ENCODE measurements around the gene RAD51B. TPM values are rescaled to one million over a fixed set of nuclear protein-coding genes. Genes with fewer than 3 reads are reported as not detected.

RAD51B gene
- total RNA-seq, 2 donors from 2014 or later, result 9.3 to 12.1 TPM

DNA sequence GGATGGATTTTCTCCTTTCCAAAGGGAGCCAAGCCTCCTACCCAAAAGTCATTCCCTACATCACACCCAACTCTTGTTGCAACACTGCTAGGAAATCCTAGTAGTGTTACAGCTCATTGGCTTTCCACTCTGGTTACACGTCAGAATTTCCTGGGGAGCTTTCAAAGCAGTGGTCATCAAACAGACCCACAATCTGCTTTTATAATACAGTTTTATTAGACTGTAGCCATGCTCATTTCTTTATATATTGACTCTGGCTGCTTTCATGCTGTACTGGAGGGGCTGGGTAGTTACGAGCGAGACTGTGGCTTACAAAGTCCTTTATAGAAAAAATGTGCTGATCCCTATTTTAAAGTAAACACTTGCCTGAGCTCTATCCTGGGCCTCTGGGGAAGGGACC is 37.5 kb upstream of the RAD51B start:
- TF ChIP-seq, protein P1, sequence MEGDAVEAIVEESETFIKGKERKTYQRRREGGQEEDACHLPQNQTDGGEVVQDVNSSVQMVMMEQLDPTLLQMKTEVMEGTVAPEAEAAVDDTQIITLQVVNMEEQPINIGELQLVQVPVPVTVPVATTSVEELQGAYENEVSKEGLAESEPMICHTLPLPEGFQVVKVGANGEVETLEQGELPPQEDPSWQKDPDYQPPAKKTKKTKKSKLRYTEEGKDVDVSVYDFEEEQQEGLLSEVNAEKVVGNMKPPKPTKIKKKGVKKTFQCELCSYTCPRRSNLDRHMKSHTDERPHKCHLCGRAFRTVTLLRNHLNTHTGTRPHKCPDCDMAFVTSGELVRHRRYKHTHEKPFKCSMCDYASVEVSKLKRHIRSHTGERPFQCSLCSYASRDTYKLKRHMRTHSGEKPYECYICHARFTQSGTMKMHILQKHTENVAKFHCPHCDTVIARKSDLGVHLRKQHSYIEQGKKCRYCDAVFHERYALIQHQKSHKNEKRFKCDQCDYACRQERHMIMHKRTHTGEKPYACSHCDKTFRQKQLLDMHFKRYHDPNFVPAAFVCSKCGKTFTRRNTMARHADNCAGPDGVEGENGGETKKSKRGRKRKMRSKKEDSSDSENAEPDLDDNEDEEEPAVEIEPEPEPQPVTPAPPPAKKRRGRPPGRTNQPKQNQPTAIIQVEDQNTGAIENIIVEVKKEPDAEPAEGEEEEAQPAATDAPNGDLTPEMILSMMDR (IDR thresholded peaks at IDR 0.05), result no peak
- peaks cover 83% of the 10 kb centered on the region for H3K36me3 ChIP-seq
- no peak for ATAC-seq (ENCODE audit: insufficient number of reproducible peaks, low FRiP score, low read depth)

DNA sequence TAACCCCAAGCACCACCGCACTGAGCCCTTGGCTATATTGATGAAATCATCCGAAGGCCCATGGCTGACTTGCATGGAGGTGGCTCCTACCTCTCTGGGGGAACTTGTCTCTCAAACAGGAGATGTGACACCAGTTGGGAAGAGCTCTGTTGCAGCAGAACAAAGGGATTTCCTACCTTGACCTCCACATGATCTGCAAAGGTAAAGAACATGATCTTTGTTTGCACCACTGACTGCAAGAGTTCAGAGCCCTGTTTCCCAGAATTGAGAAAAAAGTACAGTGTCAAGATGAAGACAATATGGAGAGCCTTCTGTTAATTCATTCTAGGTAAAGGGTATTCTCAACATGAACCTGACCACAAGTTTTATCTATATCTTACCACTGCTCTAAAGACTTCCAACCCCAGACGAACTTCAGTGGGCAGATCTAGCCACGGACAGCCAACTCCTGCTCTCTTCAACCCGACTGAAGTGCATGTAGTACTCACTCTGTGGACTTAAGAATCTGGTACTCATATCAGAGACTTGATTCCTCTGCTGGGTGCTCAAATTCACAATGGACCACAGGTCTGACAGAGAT is 35.2 kb upstream of the RAD51B start:
- no peak overlapping the region for H3K27ac ChIP-seq
- H3K4me3 ChIP-seq, result no peak overlapping the region
- TF ChIP-seq, protein P1 (IDR thresholded peaks at IDR 0.05), result no peak
- no peaks in the 10 kb centered on the region for H3K27me3 ChIP-seq (replicated peaks; ENCODE audit: insufficient read depth)
- DNase-seq (ENCODE audit: low spot score), result no peak
- H3K9me3 ChIP-seq, result no peaks in the 10 kb centered on the region
- ATAC-seq (ENCODE audit: insufficient number of reproducible peaks, low FRiP score, low read depth), result no peak
- peaks cover 86% of the 10 kb centered on the region for H3K36me3 ChIP-seq
- no peaks in the 10 kb centered on the region for H3K4me1 ChIP-seq (ENCODE audit: control insufficient read depth in 1 of 2, low read depth in 2 of 2)

More for the DNA sequence above, 37.5 kb upstream of the RAD51B start:
- DNase-seq (ENCODE audit: low spot score), result no peak
- H3K4me3 ChIP-seq, result no peak overlapping the region
- no peaks in the 10 kb centered on the region for H3K9me3 ChIP-seq
- H3K27me3 ChIP-seq (replicated peaks; ENCODE audit: insufficient read depth), result no peaks in the 10 kb centered on the region
- H3K4me1 ChIP-seq (ENCODE audit: control insufficient read depth in 1 of 2, low read depth in 2 of 2), result no peaks in the 10 kb centered on the region
- no peak overlapping the region for H3K27ac ChIP-seq

DNA sequence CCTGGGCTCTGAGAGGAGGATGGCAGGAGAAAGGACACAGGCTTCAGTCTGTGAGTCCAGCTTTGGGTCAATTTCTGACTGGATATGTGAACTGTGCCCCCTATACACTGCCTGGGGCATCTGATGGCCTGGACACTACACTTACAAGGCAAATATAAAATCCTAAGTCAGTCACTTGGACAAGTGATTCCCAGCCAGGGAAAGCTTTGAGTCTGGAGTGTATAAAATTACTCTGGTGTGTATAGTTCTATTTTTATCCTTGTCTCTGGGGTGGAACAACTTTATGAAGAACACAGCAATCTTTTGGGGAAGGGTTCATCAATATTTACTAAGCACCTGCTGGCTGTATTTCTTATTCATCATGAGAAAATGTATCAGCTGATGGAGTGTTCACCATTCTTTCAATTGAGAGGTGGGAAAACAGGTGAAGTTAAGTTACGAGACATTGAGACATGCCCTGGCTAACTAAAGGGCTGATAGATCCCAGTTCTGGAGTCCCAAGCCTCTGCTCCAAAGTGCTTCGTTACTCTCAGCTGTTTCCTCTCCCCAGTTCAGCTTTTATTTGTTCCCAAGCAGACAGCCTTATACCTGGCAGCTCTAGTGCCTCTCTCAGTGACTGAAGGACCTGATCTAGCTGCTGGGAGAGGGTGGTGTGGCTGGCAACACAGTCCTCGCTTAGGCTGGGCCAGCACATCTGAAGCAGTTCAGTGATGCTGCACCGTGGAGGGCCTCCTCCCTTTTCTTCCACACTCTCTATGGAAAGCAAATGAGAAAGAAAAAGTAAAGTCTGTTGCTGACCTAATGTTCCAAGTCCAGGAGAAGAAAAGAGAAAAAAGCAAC is 34.1 kb upstream of the RAD51B start:
- no peak for DNase-seq (ENCODE audit: low spot score)
- Histone ChIP-seq H3K36me3 (peaks cover 88% of the 10 kb centered on the region), H3K4me1 (ENCODE audit: control insufficient read depth in 1 of 2, low read depth in 2 of 2) (no peaks in the 10 kb centered on the region), H3K4me3 (no peak overlapping the region), H3K27ac (no peak overlapping the region), H3K9me3 (no peaks in the 10 kb centered on the region), H3K27me3 (replicated peaks; ENCODE audit: insufficient read depth) (no peaks in the 10 kb centered on the region)
- TF ChIP-seq, protein P1 (IDR thresholded peaks at IDR 0.05), result no peak
- no peak for ATAC-seq (ENCODE audit: insufficient number of reproducible peaks, low FRiP score, low read depth)

DNA sequence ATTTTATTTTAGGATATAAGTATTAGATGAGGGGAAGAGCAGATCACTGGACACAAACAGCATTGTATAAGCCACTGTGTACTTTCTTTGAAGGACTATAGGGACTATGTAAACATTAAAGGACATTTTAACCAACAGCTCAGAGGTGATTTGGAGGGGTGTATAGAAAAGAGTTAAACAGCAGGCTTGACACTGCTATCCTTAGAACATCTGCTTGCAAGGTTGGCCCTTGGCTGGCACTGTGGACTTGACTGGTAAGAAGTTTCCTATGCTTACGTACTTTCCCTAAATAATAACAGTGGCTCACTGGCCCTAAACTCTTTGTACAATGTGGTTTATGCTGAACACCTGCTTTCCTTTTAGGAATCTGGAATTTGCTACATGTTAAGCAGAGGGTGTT is 31.9 kb upstream of the RAD51B start:
- no peak for ATAC-seq (ENCODE audit: insufficient number of reproducible peaks, low FRiP score, low read depth)
- H3K36me3 ChIP-seq, result peaks cover 76% of the 10 kb centered on the region

DNA sequence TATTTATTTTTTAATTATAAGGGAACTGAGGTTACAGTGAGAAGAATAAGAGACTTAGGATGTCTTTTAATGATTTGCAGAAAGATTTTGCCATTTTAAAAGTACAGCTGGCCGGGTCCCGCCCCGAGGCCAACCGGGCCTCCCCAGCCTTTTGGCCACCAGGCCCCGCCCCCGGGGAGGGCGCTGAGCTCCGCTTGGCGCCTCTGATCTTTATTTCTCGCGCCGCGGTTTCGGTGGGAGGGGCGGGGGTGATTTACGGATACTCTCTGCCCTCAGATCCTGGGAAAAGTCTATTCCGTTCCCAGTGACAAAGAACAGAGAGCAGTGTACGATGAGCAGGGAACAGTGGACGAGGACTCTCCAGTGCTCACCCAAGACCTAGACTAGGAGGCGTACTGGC is 20.8 kb upstream of the RAD51B start:
- Histone ChIP-seq H3K4me3 (no peak overlapping the region), H3K36me3 (peaks cover 66% of the 10 kb centered on the region)

More for the DNA sequence above, 31.9 kb upstream of the RAD51B start:
- Histone ChIP-seq H3K4me1 (ENCODE audit: control insufficient read depth in 1 of 2, low read depth in 2 of 2) (no peaks in the 10 kb centered on the region), H3K27me3 (replicated peaks; ENCODE audit: insufficient read depth) (no peaks in the 10 kb centered on the region), H3K27ac (no peak overlapping the region), H3K9me3 (no peaks in the 10 kb centered on the region), H3K4me3 (no peak overlapping the region)
- no peak for DNase-seq (ENCODE audit: low spot score)
- TF ChIP-seq, protein P1 (IDR thresholded peaks at IDR 0.05), result no peak

More for the DNA sequence above, 20.8 kb upstream of the RAD51B start:
- ATAC-seq (ENCODE audit: insufficient number of reproducible peaks, low FRiP score, low read depth) (no peak), DNase-seq (ENCODE audit: low spot score) (no peak)
- Histone ChIP-seq H3K9me3 (no peaks in the 10 kb centered on the region), H3K27me3 (replicated peaks; ENCODE audit: insufficient read depth) (no peaks in the 10 kb centered on the region), H3K27ac (no peak overlapping the region), H3K4me1 (ENCODE audit: control insufficient read depth in 1 of 2, low read depth in 2 of 2) (no peaks in the 10 kb centered on the region)
- TF ChIP-seq, protein P1 (IDR thresholded peaks at IDR 0.05), result no peak

Measured in thoracic aorta (tissue), 2 donors.